ENCODE measurements around the gene MACF1.
"Not testable (repeated sequence)": the region's sequence is repeated elsewhere in the genome, so short reads cannot be mapped to it uniquely, and the experiment has no call there.

Gene MACF1

GRCh38 chr1:39492118-39493042, 287.9 kb downstream of the MACF1 start:
- not testable (repeated sequence) for DNase-seq (ENCODE audit: low spot score)

- DNase-seq (ENCODE audit: low spot score) = not testable (repeated sequence)
Measured at GRCh38 chr1:39493043-39493810, 288.7 kb downstream of the MACF1 start.

- no peak for DNase-seq (ENCODE audit: low spot score)
Measured at GRCh38 chr1:39494671-39495410, 290.3 kb downstream of the MACF1 start.

- not testable (repeated sequence) for DNase-seq (ENCODE audit: low spot score)
Measured at GRCh38 chr1:39496520-39496919, 292.0 kb downstream of the MACF1 start.

- no peak for DNase-seq (ENCODE audit: low spot score)
Measured at GRCh38 chr1:39497585-39497984, 293.1 kb downstream of the MACF1 start.

- DNase-seq (ENCODE audit: low spot score) = not testable (repeated sequence)
Measured at GRCh38 chr1:39498096-39498710, 293.7 kb downstream of the MACF1 start.

- DNase-seq (ENCODE audit: low spot score) = not testable (repeated sequence)
Measured at GRCh38 chr1:39498821-39499220, 294.3 kb downstream of the MACF1 start.

GRCh38 chr1:39499668-39500067, 295.2 kb downstream of the MACF1 start:
- DNase-seq (ENCODE audit: low spot score) = no peak

- no peak for DNase-seq (ENCODE audit: low spot score)
Measured at GRCh38 chr1:39500862-39501389, 296.4 kb downstream of the MACF1 start.

- DNase-seq (ENCODE audit: low spot score) = no peak
Measured at GRCh38 chr1:39501666-39502065, 297.2 kb downstream of the MACF1 start.

- DNase-seq (ENCODE audit: low spot score) = not testable (repeated sequence)
Measured at GRCh38 chr1:39504436-39504835, 299.9 kb downstream of the MACF1 start.

GRCh38 chr1:39505289-39505688, 300.8 kb downstream of the MACF1 start:
- DNase-seq (ENCODE audit: low spot score) = no peak

- no peak for DNase-seq (ENCODE audit: low spot score)
Measured at GRCh38 chr1:39507230-39507928, 302.9 kb downstream of the MACF1 start.

GRCh38 chr1:39508266-39508665, 303.8 kb downstream of the MACF1 start:
- no peak for DNase-seq (ENCODE audit: low spot score)

GRCh38 chr1:39508857-39509305, 304.4 kb downstream of the MACF1 start:
- DNase-seq (ENCODE audit: low spot score) = peak; percentile 26

- DNase-seq (ENCODE audit: low spot score) = peak; percentile 26
Measured at GRCh38 chr1:39509360-39510009, 305.0 kb downstream of the MACF1 start.

- DNase-seq (ENCODE audit: low spot score) = not testable (repeated sequence)
Measured at GRCh38 chr1:39510570-39511186, 306.2 kb downstream of the MACF1 start.

GRCh38 chr1:39511477-39511876, 307.0 kb downstream of the MACF1 start:
- not testable (repeated sequence) for DNase-seq (ENCODE audit: low spot score)

- not testable (repeated sequence) for DNase-seq (ENCODE audit: low spot score)
Measured at GRCh38 chr1:39512234-39512847, 307.8 kb downstream of the MACF1 start.

All from germinal center (tissue), 1 donor.